ENCODE data around the gene PABPN1L. TPM values are rescaled to one million over a fixed set of nuclear protein-coding genes. Genes with fewer than 3 reads are reported as not detected.

Gene PABPN1L
- total and polyA plus RNA-seq, 2 experiments from 2014 or later = not detected

DNA sequence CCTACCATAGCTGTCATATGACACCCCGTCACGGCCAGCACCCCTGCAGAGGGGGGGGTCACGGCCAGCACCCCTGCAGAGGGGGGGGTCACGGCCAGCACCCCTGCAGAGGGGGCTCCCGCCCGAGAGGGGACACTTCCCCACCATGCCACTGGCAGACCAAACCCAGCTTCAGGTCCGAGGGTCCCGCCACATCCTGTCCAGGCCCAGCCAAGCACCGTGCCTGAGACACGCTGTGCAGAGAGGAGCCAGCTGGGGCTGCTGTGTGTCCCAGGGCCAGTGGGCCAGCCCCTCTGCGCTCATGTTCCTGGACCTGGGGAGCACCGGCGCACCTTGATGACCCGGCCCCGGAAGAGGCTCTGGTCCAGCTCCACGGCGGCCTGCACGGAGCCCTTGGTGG is 1.9 kb downstream of the PABPN1L start:
- Mint-ChIP-seq H3K27ac (no peak overlapping the region), H3K27me3 (ENCODE audit: insufficient read depth, low read depth, poor library complexity) (peaks cover 5% of the 10 kb centered on the region), H3K4me1 (no peaks in the 10 kb centered on the region), H3K4me3 (no peak overlapping the region), H3K9me3 (no peaks in the 10 kb centered on the region), H3K36me3 (ENCODE audit: low read depth) (peaks cover 14% of the 10 kb centered on the region)
- Histone ChIP-seq H3K36me3 (ENCODE audit: insufficient read depth) (no peaks in the 10 kb centered on the region), H3K79me2 (replicated peaks; ENCODE audit: insufficient read depth) (no peaks in the 10 kb centered on the region), H3K27me3 (ENCODE audit: insufficient read depth) (no peaks in the 10 kb centered on the region), H4K20me1 (replicated peaks; ENCODE audit: insufficient read depth) (no peaks in the 10 kb centered on the region; the same call in 1 of the 2 replicates), H3K27ac (ENCODE audit: low read depth) (no peak overlapping the region), H3K4me3 (no peak overlapping the region), H3F3A (replicated peaks; ENCODE audit: low read depth) (no peaks in the 10 kb centered on the region), H3K9me2 (ENCODE audit: insufficient read depth) (no peaks in the 10 kb centered on the region), H2AFZ (no peak overlapping the region), H3K4me1 (ENCODE audit: insufficient read depth) (no peaks in the 10 kb centered on the region), H3K4me2 (no peak overlapping the region)
- TF ChIP-seq, protein P1, sequence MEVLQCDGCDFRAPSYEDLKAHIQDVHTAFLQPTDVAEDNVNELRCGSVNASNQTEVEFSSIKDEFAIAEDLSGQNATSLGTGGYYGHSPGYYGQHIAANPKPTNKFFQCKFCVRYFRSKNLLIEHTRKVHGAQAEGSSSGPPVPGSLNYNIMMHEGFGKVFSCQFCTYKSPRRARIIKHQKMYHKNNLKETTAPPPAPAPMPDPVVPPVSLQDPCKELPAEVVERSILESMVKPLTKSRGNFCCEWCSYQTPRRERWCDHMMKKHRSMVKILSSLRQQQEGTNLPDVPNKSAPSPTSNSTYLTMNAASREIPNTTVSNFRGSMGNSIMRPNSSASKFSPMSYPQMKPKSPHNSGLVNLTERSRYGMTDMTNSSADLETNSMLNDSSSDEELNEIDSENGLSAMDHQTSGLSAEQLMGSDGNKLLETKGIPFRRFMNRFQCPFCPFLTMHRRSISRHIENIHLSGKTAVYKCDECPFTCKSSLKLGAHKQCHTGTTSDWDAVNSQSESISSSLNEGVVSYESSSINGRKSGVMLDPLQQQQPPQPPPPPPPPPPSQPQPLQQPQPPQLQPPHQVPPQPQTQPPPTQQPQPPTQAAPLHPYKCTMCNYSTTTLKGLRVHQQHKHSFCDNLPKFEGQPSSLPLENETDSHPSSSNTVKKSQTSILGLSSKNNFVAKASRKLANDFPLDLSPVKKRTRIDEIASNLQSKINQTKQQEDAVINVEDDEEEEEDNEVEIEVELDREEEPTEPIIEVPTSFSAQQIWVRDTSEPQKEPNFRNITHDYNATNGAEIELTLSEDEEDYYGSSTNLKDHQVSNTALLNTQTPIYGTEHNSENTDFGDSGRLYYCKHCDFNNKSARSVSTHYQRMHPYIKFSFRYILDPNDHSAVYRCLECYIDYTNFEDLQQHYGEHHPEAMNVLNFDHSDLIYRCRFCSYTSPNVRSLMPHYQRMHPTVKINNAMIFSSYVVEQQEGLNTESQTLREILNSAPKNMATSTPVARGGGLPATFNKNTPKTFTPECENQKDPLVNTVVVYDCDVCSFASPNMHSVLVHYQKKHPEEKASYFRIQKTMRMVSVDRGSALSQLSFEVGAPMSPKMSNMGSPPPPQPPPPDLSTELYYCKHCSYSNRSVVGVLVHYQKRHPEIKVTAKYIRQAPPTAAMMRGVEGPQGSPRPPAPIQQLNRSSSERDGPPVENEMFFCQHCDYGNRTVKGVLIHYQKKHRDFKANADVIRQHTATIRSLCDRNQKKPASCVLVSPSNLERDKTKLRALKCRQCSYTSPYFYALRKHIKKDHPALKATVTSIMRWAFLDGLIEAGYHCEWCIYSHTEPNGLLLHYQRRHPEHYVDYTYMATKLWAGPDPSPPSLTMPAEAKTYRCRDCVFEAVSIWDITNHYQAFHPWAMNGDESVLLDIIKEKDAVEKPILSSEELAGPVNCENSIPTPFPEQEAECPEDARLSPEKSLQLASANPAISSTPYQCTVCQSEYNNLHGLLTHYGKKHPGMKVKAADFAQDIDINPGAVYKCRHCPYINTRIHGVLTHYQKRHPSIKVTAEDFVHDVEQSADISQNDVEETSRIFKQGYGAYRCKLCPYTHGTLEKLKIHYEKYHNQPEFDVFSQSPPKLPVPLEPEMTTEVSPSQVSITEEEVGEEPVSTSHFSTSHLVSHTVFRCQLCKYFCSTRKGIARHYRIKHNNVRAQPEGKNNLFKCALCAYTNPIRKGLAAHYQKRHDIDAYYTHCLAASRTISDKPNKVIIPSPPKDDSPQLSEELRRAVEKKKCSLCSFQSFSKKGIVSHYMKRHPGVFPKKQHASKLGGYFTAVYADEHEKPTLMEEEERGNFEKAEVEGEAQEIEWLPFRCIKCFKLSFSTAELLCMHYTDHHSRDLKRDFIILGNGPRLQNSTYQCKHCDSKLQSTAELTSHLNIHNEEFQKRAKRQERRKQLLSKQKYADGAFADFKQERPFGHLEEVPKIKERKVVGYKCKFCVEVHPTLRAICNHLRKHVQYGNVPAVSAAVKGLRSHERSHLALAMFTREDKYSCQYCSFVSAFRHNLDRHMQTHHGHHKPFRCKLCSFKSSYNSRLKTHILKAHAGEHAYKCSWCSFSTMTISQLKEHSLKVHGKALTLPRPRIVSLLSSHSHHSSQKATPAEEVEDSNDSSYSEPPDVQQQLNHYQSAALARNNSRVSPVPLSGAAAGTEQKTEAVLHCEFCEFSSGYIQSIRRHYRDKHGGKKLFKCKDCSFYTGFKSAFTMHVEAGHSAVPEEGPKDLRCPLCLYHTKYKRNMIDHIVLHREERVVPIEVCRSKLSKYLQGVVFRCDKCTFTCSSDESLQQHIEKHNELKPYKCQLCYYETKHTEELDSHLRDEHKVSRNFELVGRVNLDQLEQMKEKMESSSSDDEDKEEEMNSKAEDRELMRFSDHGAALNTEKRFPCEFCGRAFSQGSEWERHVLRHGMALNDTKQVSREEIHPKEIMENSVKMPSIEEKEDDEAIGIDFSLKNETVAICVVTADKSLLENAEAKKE (CRISPR knock-in tag; IDR thresholded peaks at IDR 0.05) = no peak
- TF ChIP-seq NANOG (IDR thresholded peaks at IDR 0.05; ENCODE audit: borderline replicate concordance) (no peak), CREB1 (CRISPR knock-in tag; IDR thresholded peaks at IDR 0.05; ENCODE audit: low read depth) (no peak)
- TF ChIP-seq, protein P2, sequence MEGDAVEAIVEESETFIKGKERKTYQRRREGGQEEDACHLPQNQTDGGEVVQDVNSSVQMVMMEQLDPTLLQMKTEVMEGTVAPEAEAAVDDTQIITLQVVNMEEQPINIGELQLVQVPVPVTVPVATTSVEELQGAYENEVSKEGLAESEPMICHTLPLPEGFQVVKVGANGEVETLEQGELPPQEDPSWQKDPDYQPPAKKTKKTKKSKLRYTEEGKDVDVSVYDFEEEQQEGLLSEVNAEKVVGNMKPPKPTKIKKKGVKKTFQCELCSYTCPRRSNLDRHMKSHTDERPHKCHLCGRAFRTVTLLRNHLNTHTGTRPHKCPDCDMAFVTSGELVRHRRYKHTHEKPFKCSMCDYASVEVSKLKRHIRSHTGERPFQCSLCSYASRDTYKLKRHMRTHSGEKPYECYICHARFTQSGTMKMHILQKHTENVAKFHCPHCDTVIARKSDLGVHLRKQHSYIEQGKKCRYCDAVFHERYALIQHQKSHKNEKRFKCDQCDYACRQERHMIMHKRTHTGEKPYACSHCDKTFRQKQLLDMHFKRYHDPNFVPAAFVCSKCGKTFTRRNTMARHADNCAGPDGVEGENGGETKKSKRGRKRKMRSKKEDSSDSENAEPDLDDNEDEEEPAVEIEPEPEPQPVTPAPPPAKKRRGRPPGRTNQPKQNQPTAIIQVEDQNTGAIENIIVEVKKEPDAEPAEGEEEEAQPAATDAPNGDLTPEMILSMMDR (conservative IDR thresholded peaks at IDR 0.05; ENCODE audit: low read depth in 2 of 2) = no peak
- TF ChIP-seq, protein P3, sequence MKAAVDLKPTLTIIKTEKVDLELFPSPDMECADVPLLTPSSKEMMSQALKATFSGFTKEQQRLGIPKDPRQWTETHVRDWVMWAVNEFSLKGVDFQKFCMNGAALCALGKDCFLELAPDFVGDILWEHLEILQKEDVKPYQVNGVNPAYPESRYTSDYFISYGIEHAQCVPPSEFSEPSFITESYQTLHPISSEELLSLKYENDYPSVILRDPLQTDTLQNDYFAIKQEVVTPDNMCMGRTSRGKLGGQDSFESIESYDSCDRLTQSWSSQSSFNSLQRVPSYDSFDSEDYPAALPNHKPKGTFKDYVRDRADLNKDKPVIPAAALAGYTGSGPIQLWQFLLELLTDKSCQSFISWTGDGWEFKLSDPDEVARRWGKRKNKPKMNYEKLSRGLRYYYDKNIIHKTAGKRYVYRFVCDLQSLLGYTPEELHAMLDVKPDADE (IDR thresholded peaks at IDR 0.05) = no peak
- TF ChIP-seq, protein P4, sequence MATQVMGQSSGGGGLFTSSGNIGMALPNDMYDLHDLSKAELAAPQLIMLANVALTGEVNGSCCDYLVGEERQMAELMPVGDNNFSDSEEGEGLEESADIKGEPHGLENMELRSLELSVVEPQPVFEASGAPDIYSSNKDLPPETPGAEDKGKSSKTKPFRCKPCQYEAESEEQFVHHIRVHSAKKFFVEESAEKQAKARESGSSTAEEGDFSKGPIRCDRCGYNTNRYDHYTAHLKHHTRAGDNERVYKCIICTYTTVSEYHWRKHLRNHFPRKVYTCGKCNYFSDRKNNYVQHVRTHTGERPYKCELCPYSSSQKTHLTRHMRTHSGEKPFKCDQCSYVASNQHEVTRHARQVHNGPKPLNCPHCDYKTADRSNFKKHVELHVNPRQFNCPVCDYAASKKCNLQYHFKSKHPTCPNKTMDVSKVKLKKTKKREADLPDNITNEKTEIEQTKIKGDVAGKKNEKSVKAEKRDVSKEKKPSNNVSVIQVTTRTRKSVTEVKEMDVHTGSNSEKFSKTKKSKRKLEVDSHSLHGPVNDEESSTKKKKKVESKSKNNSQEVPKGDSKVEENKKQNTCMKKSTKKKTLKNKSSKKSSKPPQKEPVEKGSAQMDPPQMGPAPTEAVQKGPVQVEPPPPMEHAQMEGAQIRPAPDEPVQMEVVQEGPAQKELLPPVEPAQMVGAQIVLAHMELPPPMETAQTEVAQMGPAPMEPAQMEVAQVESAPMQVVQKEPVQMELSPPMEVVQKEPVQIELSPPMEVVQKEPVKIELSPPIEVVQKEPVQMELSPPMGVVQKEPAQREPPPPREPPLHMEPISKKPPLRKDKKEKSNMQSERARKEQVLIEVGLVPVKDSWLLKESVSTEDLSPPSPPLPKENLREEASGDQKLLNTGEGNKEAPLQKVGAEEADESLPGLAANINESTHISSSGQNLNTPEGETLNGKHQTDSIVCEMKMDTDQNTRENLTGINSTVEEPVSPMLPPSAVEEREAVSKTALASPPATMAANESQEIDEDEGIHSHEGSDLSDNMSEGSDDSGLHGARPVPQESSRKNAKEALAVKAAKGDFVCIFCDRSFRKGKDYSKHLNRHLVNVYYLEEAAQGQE (IDR thresholded peaks at IDR 0.05; ENCODE audit: unreplicated experiment) = no peak
- ATAC-seq = peak; percentile 20; the same call in 2 of the 3 replicates
- DNase-seq (ENCODE audit: low spot score) = no peak

Data from GM23338 (cell line).